Camera-type eye (tissue), 1 donor: ENCODE measurements around the gene NOS3. TPM values are rescaled to one million over a fixed set of nuclear protein-coding genes. Genes with fewer than 3 reads are reported as not detected.

Experiments used
- total RNA-seq: library from RNA; depleted of rRNA; stranded (reverse); fragments of >200 nt; gene quantifications from one replicate; pipeline ENCODE4 v1.2.3, GENCODE V29; 2014

Gene NOS3
- total RNA-seq: 7.9 TPM

DNA sequence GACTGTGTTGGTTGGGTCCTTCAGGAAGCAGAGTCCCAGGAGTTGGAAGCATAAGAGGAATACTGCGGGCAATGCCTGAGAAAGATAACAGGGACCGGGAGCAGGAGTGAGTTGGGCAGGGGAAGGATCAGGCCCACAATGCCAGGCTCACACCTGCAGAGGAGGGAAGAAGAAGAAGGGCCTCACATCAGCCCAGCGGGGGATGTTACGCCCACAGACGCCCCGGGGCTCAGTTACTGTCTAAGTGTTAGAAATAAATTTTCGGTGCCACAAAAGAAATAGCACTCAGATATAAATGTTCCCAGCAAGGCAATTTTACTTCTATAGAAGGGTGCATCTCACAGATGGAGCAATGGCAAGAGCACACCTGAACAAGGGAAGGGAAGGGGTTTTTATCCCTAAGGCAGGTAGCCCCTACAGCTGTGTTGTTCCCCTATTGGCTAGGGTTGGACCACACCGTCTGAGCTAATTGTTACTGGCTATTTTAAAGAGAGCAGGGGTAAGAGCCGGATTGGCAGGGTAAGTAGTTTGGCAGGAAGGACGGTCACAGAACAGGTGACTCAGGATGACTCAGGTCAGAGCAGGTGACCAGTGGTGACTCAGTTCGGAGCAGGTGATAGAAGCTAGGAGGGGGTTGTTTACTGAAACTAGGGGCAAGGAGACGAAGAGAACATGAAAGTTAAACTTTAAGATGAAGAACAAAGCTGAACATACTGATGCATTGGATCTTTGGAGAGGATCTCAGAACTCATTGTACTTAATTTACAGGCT is at the start of gene NOS3:
Gene NOS3, plus strand, starts transcription at position 602 of the 771 bp plus-strand sequence. CDS start 2,787 bp downstream, outside the sequence.

GRCh38 chr7:150978126-150978789 is 12.6 kb upstream of the NOS3 start, which contains the start of gene KCNH2:
Gene KCNH2, minus strand, starts transcription at chr7:150978321. Its CDS starts 408 bp downstream, at chr7:150977913.

DNA sequence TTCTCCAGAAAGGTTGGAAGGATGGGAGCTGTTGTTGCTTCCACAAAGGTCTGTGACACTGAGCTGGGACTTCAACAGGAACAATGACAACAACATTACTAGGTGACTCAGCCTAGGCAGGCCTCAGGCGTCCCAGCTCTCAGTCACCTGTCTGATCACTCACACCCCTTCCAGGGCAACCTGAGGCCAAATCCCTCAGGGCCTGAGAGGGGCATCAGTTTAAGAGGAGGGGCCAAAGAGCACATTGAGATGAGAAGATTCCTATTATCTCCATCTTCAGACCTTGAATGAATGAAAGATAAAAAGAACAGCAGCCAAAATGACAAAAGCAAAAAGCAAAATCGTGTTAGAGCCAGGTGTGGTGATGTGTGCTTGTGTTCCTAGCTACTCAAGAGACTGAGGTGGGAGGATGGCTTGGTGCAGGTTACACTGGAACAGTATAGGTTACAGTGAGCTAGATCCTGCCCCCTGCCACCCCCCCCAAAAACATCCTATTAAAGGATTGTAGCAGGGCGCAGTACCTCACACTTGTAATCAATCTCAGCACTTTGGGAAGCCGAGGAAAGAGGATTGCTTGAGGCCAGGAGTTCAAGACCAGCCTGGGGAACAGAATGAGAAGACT is 33.7 kb downstream of the NOS3 start, which contains the start of gene ATG9B:
Gene ATG9B, minus strand, starts transcription at position 60 of the 622 bp plus-strand sequence. CDS start 71 bp downstream, outside the sequence.

DNA sequence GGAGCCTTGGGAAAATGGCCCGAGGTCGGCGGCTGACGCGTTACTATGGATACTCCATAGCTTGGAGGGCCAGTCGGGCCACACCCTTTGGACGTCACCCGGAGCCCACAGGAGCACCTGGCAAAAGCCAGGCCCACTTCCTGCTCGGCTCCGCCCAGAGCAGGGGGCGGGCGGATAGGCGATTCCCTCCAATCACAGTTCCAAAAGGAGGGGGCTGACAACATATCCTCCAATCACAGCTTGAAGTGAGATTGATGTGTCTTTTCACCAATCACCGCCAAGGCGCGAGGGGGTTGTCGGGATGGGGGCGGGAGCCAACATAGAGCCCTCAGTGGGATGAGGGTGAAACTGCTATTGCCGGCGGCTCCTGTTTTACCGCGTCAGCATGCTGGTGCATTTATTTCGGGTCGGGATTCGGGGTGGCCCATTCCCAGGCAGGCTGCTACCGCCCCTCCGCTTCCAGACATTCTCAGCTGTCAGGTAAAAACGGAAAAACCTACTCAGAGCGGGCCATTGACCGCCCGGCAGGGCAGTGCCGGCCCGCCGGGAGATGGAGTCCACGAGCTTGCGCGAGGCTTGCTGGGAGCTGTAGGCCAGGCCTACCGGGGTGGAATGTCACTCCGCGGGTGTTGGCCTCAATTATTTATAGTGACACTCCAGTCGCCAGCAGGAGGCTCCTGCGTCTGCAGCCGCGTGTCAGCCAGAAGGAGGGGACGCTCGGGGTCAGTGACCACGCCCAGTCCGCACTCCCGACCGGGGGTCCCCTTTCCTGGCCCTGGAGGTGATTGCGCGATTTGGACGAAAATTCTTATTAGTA is 37.5 kb downstream of the NOS3 start, which contains the start of gene ABCB8:
Gene ABCB8, plus strand, starts transcription at position 320 of the 817 bp plus-strand sequence. Its CDS starts 66 bp downstream, at position 386.

DNA sequence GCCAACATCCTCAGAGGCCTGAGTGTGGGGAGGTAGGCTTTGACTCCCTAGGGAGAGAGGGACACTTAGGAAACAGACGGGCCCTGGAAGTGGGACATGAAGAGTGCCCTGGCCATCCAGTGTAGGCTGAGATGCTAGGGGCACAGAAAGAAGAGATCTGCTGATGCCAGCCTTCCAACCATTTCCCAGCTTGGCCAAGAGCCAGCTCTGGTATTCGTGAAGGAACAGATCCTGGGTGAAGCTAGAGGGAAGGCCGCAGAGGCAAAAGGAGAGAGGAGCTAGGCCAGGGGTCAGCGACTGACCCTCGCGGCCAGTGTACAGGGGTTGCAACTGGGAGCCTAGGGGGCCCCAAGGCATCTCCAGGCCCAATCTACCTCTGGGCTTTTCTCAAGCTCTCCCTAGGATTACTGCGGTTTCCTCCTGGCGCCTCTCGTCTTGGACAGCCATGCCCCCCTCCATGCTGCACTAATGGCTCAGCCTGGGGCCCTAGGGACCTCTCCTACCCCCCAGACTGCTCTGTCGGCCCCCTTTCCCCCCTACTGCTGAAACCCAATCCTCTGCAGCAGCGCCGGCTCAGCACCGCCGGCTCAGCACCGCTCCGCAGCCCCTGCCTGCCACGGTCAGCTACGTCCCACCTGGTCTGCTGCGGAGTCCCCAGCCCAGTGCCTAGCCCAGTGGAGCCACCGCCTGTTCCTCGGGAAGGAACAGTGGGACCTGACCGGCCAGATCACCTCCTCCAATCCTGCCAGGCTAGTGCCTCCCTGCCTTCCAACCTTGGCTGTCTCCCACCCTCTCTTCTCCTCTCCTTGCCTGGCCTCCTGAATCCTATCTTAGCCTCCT is 57.4 kb downstream of the NOS3 start, which contains the start of gene ASIC3:
Gene ASIC3, plus strand, starts transcription at position 556 of the 840 bp plus-strand sequence. CDS start 355 bp downstream, outside the sequence.

GRCh38 chr7:151057506-151057988 is 66.7 kb downstream of the NOS3 start, which contains the start of gene CDK5:
Gene CDK5, minus strand, starts transcription at chr7:151057897. Its CDS starts 49 bp downstream, at chr7:151057848.

DNA sequence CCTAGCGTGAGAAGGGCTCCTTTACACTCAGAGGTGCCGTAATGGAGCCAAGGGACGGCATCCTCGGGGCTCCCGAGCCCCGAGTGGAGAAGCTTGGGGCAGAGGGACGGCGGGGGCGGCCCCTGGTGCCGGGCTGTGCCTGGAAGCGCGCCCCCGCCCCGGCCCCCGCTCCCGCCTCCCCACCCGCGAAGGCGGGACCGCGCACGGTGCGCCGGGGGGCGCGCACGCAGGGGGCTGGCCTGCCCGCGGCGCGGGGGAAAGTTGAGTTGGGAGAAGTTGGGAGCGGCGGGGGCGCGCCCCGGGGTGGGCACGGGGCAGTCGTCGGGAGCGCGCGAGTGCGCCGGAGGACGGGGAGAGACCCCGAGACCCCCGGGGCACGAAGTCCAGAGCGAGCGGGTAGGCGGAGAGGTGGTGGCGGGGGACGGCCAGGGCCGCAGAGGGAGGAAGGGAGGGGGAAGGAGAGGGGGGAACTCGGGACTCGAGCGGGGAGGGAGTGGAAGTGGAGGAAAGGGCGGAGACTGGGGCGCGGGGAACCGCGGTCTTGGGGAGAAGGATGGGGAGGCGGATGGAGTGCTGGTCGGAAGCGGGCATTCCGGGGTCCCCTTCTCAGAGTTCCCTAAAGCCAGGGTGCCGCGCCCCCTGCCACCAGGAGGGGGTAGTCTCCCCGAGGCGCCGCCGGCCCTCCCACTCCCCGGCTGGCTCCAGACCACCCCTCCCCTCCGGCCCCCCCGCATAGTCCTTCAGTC is 68.7 kb downstream of the NOS3 start, which contains the start of gene SLC4A2:
Gene SLC4A2, plus strand, starts transcription at position 223 of the 746 bp plus-strand sequence. CDS start 2,399 bp downstream, outside the sequence.

Other genes starting within 250 kb of the NOS3 start
- 30.5 TPM for gene TMEM176B, start 190.7 kb upstream of the NOS3 start, total RNA-seq
- gene TMEM176A, start 190.2 kb upstream of the NOS3 start, total RNA-seq: 15.6 TPM
- not detected for gene AOC1, start 138.5 kb upstream of the NOS3 start, total RNA-seq
- 22.7 TPM for gene KCNH2, start 12.7 kb upstream of the NOS3 start, total RNA-seq
- gene ATG9B, start 33.5 kb downstream of the NOS3 start, total RNA-seq: 1.9 TPM
- 23.3 TPM for gene ABCB8, start 37.4 kb downstream of the NOS3 start, total RNA-seq
- 4.4 TPM for gene ASIC3, start 57.5 kb downstream of the NOS3 start, total RNA-seq
- gene CDK5, start 66.9 kb downstream of the NOS3 start, total RNA-seq: 18.6 TPM
- 69.0 TPM for gene SLC4A2, start 68.6 kb downstream of the NOS3 start, total RNA-seq
- gene FASTK, start 89.8 kb downstream of the NOS3 start, total RNA-seq: 65.1 TPM
- 21.1 TPM for gene TMUB1, start 92.5 kb downstream of the NOS3 start, total RNA-seq
- 68.7 TPM for gene AGAP3, start 95.5 kb downstream of the NOS3 start, total RNA-seq
- gene GBX1, start 176.7 kb downstream of the NOS3 start, total RNA-seq: not detected
- gene ASB10, start 196.2 kb downstream of the NOS3 start, total RNA-seq: 0.44 TPM
- not detected for gene H2BK1, start 219.5 kb downstream of the NOS3 start, total RNA-seq
- 32.5 TPM for gene ABCF2, start 236.2 kb downstream of the NOS3 start, total RNA-seq
- 31.4 TPM for gene CHPF2, start 241.5 kb downstream of the NOS3 start, total RNA-seq